Neural cell (in vitro differentiated cells): ENCODE results near the gene RAI1.
A peak's percentile ranks its signal among the peaks of the same experiment; 100 is the strongest.

Experiments used
- EZH2 ChIP-seq: fragments of 200-600, 300-800 bp; shearing (Covaris generic), sonication (generic); IDR thresholded peaks from 2 replicates; pipeline ENCODE4 v1.6.1; 2014; ENCODE audit warnings: antibody characterized with exemption, low read length, borderline replicate concordance, mild to moderate bottlenecking; ENCODE audit not compliant: insufficient read depth, poor library complexity, severe bottlenecking
- TF ChIP-seq, protein P1 (sequence below): fragments of 450-650 bp; IDR thresholded peaks from 2 replicates; pipeline ENCODE4 v1.5.1; 2014; ENCODE audit warnings: antibody characterized with exemption, mild to moderate bottlenecking, moderate library complexity; ENCODE audit not compliant: poor library complexity, severe bottlenecking

DNA sequence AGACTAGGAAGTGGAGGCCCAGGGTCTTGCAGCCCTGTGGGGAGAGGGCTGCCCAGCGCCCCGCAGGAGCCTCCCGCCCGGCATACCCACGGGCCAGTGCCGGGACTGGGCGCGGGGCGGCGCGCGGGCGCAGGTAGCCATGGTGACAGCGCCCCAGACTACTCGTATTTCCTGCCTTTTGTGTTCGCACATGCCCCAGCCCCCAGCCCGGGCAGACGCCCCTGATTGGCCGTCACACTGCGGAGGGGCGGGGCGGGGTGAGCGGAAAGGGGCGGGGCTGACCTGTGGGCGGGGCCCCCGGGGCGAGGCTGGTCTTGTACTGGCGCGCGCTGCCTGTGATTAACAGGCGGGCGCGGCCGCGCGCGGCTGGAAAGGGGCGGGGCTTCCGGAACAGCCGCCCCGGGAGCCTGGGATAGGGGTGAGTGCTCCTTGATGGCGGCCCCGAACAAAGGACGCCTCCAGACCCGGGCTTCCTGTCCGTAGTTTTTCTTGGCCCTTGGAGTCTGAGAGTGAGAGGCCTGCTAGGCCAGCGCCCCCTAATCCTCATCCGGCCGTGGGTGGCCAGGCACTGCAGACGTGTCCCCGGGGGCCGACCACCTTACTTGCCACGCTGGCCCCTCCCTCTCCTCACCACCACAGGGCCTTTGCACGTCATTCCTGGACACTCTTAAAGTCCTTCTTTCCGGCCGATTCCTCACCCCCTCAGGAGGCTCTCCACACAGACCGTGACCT lies 71.0 kb downstream of the RAI1 start:
- TF ChIP-seq, protein P1, sequence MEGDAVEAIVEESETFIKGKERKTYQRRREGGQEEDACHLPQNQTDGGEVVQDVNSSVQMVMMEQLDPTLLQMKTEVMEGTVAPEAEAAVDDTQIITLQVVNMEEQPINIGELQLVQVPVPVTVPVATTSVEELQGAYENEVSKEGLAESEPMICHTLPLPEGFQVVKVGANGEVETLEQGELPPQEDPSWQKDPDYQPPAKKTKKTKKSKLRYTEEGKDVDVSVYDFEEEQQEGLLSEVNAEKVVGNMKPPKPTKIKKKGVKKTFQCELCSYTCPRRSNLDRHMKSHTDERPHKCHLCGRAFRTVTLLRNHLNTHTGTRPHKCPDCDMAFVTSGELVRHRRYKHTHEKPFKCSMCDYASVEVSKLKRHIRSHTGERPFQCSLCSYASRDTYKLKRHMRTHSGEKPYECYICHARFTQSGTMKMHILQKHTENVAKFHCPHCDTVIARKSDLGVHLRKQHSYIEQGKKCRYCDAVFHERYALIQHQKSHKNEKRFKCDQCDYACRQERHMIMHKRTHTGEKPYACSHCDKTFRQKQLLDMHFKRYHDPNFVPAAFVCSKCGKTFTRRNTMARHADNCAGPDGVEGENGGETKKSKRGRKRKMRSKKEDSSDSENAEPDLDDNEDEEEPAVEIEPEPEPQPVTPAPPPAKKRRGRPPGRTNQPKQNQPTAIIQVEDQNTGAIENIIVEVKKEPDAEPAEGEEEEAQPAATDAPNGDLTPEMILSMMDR: peak; percentile 32
- no peak for TF ChIP-seq EZH2
